ENCODE data around the gene MICAL3. TPM values are rescaled to one million over a fixed set of nuclear protein-coding genes. Genes with fewer than 3 reads are reported as not detected.

MICAL3 gene
- total RNA-seq, 4 donors from 2014 or later = 23.9 to 49.2 (median 34.5) TPM

DNA sequence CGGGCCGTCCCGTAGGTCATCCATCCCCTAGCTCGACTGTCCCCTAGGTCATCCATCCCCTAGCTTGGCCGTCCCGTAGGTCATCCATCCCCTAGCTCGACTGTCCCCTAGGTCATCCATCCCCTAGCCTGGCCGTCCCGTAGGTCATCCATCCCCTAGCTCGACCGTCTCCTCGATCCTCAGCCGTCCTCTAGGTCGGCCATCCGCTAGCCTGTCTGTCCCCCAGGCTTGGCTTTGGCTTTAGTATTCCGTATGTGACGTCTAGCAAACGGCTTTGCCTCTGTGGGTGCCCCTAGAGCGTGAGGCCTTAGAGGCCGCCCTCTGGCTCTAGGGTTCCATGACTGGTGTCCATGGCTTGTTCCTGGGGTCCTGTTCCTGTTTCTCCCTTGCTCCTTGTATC, 209.5 kb downstream of the MICAL3 start:
- no peak for ATAC-seq (ENCODE audit: low FRiP score)
- TF ChIP-seq, protein P1, sequence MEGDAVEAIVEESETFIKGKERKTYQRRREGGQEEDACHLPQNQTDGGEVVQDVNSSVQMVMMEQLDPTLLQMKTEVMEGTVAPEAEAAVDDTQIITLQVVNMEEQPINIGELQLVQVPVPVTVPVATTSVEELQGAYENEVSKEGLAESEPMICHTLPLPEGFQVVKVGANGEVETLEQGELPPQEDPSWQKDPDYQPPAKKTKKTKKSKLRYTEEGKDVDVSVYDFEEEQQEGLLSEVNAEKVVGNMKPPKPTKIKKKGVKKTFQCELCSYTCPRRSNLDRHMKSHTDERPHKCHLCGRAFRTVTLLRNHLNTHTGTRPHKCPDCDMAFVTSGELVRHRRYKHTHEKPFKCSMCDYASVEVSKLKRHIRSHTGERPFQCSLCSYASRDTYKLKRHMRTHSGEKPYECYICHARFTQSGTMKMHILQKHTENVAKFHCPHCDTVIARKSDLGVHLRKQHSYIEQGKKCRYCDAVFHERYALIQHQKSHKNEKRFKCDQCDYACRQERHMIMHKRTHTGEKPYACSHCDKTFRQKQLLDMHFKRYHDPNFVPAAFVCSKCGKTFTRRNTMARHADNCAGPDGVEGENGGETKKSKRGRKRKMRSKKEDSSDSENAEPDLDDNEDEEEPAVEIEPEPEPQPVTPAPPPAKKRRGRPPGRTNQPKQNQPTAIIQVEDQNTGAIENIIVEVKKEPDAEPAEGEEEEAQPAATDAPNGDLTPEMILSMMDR (IDR thresholded peaks at IDR 0.05) = no peak

DNA sequence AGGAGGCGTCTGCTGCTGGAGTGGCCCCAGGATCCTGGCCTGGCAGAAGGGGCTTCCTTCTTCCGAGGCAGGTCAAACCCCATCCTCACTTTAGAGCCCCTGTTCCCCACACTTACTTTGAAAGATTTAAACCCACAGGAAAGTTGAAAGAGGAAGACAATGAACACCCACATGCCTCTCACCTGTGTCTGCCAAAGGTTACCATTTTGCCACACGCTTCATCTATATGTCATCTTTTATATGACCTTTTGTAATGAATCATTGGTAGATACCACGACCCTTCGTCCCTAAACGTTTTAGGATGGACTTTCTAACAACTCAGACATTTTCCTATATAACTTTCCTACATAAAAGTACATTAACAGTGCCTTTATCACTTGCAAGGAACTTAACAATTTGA, 210.3 kb downstream of the MICAL3 start:
- no peak for ATAC-seq (ENCODE audit: low FRiP score)
- DNase-seq (ENCODE audit: low spot score) = no peak
- TF ChIP-seq, protein P1 (IDR thresholded peaks at IDR 0.05) = no peak

More for the DNA sequence above, 209.5 kb downstream of the MICAL3 start:
- DNase-seq (ENCODE audit: low spot score) = no peak

DNA sequence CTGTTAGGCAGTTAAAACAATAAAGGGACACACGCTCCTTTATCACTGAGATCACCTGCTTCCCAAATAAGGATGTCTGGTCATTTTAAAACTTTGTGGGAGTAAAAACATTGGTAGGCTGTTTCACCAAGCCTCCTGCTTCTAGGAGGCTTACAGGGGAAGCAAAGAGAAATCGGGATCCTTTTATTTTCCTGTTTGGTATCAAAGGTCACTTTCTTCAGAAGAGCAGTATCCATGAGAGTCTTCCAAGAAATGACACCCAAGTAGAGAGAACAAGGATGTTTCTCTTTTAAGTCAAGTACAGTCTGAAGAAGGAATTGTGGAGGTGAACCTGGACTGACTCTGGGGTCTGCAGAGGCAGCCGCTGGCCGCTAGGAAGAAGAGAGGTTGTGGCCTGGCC, 213.2 kb downstream of the MICAL3 start:
- TF ChIP-seq, protein P1 (IDR thresholded peaks at IDR 0.05) = no peak
- ATAC-seq (ENCODE audit: low FRiP score) = no peak

DNA sequence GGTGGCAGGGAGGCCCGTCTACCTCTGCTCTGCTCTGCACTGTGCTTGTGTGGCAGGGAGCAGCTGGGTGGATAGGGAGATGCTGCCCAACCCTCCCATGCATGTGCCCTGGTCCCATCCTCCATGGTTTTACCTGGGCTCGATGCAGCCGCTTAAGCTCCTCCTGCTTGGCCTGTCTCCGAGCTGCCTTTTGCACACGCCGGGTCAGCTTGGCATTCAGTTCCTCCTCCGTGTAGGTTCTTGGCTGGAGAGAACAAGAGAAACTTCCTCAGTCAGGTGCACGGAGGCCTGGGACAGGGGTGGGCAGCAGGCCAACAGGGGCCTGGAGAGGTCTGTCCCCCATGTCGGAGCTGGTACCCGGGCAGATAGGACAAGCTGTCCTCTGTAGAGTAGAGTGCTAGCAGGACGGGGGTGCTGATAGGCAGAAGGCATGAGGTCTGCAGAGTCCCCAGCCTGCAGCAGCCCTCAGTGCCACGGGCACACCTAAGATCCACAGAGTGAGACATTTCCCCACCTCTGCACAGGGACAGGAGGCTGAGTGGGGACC, 213.7 kb downstream of the MICAL3 start:
- DNase-seq (ENCODE audit: low spot score) = no peak
- no peak for ATAC-seq (ENCODE audit: low FRiP score)
- TF ChIP-seq, protein P1 (IDR thresholded peaks at IDR 0.05) = no peak

More for the DNA sequence above, 213.2 kb downstream of the MICAL3 start:
- DNase-seq (ENCODE audit: low spot score) = no peak

DNA sequence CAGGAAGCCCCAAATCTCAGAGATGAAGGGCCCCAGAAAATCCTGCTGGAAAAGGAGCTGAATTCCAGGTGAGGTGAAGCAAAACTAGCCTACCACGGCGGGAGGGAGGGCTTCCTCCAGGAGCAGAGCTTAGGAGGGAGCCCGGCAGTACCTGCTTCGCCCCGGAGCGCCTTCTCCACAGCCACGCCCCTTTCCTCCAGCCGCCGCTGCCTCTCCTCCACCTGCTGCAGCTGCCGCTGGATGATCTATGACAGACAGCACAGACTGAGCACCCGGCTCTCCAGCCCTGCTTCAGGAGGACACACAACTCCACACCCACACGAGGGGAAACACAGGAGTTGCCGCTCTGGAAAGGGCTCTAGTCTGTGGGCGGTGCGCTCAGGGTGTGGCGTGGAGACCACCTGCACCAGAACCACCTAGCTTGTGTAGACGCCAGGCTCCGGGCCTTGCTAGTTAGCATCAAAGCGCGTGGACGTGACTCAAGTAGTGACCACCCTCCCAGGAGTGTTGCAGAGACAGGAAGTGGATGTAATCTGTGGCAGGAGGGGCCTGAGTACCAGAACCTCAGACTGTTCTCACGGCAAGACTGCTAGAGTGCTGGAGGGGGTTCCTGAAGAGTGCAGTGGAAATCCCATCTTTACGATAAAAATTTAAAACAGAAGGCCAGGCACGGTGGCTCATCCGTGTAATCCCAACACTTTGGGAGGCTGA, 215.5 kb downstream of the MICAL3 start:
- ATAC-seq (ENCODE audit: low FRiP score) (no peak), DNase-seq (ENCODE audit: low spot score) (no peak)
- TF ChIP-seq, protein P1 (IDR thresholded peaks at IDR 0.05) = no peak

DNA sequence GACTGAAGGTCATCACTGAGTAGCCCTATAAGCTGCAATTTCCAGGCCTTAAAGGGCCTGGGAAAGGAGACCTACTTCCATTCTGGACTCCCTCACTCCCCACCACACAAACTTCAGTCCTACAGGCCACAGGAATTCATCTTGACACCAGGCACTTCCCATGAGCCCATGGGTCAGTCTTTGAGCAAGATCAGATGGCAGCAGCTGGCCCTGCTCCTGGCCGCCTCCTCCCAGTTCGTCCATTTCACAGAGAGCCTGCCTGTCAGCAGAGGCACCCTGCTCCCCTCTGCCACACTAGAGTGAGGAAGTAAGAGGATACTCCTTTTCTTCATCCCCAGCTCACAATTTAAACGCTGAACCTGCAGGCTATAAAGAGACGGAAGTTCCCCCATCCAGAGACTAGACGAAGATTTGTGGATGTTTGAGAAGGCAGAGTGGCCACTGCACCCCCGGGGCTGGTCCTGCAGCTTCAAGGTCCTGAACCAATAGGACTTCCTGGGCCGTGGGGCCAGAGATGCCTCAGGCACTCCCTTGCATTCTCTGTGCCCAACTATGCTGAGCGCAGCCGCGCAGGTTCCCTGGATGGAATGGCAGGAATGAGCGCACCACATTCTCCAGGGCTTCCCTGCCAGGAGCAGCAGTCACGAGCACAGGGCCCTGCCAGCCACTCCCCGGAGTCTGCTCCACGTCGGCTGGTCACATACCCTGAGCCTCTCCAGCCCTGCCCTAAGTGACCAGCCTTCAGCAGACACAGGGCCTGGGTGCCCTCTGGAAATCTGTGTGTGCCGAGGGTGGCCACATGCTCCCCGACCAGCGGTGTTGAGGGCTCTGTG, 216.6 kb downstream of the MICAL3 start:
- ATAC-seq (ENCODE audit: low FRiP score) (no peak), DNase-seq (ENCODE audit: low spot score) (no peak)
- TF ChIP-seq, protein P1 (IDR thresholded peaks at IDR 0.05) = no peak
